Endothelial cell of umbilical vein (primary cell): ENCODE data around the gene DTD2.

Experiments used
- JUN ChIP-seq: IDR thresholded peaks from 2 replicates; pipeline ENCODE4 v1.6.1; 2011; ENCODE audit warnings: borderline replicate concordance, low read depth; ENCODE audit not compliant: insufficient read length, insufficient read depth
- POLR2A ChIP-seq: IDR thresholded peaks from 2 replicates; pipeline ENCODE4 v1.6.1; 2012; ENCODE audit warnings: low read depth, mild to moderate bottlenecking, control low read depth, low read length
- POLR2AphosphoS5 ChIP-seq: IDR thresholded peaks from 2 replicates; pipeline ENCODE4 v1.6.1; 2012; ENCODE audit warnings: low read depth, mild to moderate bottlenecking, control low read depth, low read length, moderate library complexity; ENCODE audit not compliant: insufficient read depth
- TF ChIP-seq, protein P1 (sequence below), 2 donors: IDR thresholded peaks; 1 replicate in 1 of 2; 2 replicates in 1 of 2; pipeline ENCODE4 v1.5.1; 2011; ENCODE audit warnings: low read length in 2 of 2, mild to moderate bottlenecking in 2 of 2, moderate library complexity in 2 of 2, control low read depth in 1 of 2, inconsistent platforms in 1 of 2, low read depth in 1 of 2; ENCODE audit not compliant: insufficient read depth in 1 of 2; ENCODE audit errors: extremely low read depth in 1 of 2
- TF ChIP-seq, protein P2 (sequence below): IDR thresholded peaks from 2 replicates; pipeline ENCODE4 v1.6.1; 2011; ENCODE audit not compliant: insufficient read depth, insufficient read length

DNA sequence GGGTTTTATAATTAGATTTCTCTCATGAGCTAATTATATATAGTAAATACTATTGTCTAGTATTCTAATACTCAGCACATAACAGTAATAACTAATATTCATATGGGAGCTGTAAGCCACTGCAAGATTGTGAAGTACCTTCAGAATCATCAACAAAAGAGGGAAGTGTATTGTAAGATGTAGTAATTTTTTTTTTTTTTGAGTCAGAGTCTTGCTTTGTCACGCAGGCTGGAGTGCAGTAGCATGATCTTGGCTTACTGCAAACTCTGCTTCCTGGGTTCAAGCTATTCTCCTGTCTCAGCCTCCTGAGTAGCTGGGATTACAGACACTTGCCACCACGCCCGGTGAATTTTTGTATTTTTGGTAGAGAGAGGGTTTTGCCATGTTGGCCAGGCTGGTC is 27.4 kb upstream of the DTD2 start:
- TF ChIP-seq, protein P1, sequence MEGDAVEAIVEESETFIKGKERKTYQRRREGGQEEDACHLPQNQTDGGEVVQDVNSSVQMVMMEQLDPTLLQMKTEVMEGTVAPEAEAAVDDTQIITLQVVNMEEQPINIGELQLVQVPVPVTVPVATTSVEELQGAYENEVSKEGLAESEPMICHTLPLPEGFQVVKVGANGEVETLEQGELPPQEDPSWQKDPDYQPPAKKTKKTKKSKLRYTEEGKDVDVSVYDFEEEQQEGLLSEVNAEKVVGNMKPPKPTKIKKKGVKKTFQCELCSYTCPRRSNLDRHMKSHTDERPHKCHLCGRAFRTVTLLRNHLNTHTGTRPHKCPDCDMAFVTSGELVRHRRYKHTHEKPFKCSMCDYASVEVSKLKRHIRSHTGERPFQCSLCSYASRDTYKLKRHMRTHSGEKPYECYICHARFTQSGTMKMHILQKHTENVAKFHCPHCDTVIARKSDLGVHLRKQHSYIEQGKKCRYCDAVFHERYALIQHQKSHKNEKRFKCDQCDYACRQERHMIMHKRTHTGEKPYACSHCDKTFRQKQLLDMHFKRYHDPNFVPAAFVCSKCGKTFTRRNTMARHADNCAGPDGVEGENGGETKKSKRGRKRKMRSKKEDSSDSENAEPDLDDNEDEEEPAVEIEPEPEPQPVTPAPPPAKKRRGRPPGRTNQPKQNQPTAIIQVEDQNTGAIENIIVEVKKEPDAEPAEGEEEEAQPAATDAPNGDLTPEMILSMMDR (IDR thresholded peaks at IDR 0.05; ENCODE audit: extremely low read depth in 1 of 2, insufficient read depth in 1 of 2, low read depth in 1 of 2, low read length in 2 of 2): no peak
- TF ChIP-seq POLR2AphosphoS5: no peak
- no peak for TF ChIP-seq JUN
- TF ChIP-seq POLR2A: no peak
- TF ChIP-seq, protein P2, sequence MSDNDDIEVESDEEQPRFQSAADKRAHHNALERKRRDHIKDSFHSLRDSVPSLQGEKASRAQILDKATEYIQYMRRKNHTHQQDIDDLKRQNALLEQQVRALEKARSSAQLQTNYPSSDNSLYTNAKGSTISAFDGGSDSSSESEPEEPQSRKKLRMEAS: no peak
